ENCODE measurements around the gene RARG.

Gene RARG

DNA sequence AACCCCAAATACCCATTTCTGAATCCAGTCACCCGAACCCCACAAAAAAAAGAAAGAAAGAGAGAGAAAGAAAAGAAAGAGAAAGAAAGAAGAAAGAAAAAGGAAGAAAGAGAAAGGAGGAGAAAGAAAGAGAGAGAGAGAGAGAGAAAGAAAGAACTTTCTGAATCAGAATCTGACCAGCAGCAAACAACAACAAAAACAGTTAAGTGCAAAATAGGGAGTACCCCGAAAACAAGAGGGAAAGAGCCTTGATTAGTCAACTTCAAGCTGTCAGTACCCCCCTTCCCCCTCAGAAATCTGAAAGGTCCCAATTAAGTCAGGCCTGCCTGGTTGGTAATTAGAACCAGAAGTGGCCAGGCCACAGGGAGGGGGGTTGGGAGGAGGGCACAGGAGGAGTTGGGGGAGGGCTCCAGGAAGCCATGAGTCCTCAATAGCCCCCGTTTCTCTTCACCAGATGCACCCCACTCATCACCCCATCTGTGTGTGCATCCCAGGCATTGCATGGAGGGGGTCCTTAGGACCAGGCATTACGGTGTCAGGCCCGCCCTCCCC is 9.8 kb downstream of the RARG start:
- no peak overlapping the region for H3K27ac ChIP-seq (replicated peaks)
- TF ChIP-seq, protein P1, sequence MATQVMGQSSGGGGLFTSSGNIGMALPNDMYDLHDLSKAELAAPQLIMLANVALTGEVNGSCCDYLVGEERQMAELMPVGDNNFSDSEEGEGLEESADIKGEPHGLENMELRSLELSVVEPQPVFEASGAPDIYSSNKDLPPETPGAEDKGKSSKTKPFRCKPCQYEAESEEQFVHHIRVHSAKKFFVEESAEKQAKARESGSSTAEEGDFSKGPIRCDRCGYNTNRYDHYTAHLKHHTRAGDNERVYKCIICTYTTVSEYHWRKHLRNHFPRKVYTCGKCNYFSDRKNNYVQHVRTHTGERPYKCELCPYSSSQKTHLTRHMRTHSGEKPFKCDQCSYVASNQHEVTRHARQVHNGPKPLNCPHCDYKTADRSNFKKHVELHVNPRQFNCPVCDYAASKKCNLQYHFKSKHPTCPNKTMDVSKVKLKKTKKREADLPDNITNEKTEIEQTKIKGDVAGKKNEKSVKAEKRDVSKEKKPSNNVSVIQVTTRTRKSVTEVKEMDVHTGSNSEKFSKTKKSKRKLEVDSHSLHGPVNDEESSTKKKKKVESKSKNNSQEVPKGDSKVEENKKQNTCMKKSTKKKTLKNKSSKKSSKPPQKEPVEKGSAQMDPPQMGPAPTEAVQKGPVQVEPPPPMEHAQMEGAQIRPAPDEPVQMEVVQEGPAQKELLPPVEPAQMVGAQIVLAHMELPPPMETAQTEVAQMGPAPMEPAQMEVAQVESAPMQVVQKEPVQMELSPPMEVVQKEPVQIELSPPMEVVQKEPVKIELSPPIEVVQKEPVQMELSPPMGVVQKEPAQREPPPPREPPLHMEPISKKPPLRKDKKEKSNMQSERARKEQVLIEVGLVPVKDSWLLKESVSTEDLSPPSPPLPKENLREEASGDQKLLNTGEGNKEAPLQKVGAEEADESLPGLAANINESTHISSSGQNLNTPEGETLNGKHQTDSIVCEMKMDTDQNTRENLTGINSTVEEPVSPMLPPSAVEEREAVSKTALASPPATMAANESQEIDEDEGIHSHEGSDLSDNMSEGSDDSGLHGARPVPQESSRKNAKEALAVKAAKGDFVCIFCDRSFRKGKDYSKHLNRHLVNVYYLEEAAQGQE (IDR thresholded peaks at IDR 0.05; ENCODE audit: insufficient replicate concordance, low read depth) = no peak
- TF ChIP-seq SPI1 (IDR thresholded peaks at IDR 0.05; ENCODE audit: borderline replicate concordance, low read depth) (no peak), GABPA (IDR thresholded peaks at IDR 0.05; ENCODE audit: low read depth) (no peak), POLR2AphosphoS5 (IDR thresholded peaks at IDR 0.05; ENCODE audit: low read depth) (no peak)
- TF ChIP-seq, protein P2, sequence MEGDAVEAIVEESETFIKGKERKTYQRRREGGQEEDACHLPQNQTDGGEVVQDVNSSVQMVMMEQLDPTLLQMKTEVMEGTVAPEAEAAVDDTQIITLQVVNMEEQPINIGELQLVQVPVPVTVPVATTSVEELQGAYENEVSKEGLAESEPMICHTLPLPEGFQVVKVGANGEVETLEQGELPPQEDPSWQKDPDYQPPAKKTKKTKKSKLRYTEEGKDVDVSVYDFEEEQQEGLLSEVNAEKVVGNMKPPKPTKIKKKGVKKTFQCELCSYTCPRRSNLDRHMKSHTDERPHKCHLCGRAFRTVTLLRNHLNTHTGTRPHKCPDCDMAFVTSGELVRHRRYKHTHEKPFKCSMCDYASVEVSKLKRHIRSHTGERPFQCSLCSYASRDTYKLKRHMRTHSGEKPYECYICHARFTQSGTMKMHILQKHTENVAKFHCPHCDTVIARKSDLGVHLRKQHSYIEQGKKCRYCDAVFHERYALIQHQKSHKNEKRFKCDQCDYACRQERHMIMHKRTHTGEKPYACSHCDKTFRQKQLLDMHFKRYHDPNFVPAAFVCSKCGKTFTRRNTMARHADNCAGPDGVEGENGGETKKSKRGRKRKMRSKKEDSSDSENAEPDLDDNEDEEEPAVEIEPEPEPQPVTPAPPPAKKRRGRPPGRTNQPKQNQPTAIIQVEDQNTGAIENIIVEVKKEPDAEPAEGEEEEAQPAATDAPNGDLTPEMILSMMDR (IDR thresholded peaks at IDR 0.05; ENCODE audit: insufficient read depth, low read length) = no peak
- H3K27me3 ChIP-seq (ENCODE audit: insufficient read depth, poor library complexity, severe bottlenecking) = no peaks in the 10 kb centered on the region
- DNase-seq (ENCODE audit: low read depth in 1 of 2, low spot score in 1 of 2) = no peak
- H3K4me3 ChIP-seq (replicated peaks; ENCODE audit: insufficient read depth, low read length) = peak overlapping the region; percentile 54

DNA sequence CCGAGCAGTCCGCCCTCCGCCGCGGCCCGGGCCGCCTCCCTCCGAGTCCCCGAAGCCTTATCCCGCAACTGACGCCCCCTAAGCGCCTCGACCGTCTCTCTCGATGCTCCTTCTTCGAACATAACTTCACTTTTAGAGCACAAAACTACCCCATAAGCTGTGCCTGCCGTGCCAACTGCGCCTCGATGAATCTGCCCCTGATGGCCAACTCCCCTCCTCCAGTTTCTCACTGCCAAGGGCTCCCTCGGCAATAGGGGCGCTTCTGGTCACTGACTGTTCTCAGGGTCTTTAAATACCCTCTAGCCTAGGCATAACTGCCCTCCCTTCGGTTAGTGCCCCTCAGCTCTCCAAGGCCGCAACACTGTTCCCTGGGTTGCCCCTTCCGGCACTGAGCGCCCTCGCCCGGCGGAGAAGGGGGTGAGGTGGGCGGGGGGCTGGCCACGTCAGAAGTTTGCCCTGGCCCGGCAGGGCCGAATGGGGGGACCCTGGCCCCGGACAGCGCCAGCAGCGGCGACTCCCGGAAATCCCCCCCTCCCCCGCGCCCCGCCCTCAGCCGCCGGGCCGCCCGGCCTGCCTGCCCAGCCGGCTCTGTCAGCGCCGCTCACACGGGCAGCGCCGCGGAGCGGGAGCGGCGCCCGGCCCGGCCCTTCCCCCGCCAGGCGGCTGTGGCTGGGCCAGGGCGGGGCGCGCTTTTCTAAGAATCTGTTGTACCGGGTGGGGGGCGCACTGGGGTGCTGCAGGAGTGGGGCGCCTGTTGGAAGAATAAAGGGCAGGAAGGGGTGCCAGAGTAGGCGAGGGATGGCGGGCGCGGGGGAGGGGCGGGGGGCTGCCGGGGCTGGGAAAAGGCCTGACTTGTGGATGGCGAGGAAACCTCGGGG is 10.6 kb downstream of the RARG start:
- Histone ChIP-seq H3K27ac (replicated peaks) (peak overlapping the region; percentile 82), H3K4me3 (replicated peaks; ENCODE audit: insufficient read depth, low read length) (peak overlapping the region; percentile 54), H3K27me3 (ENCODE audit: insufficient read depth, poor library complexity, severe bottlenecking) (no peaks in the 10 kb centered on the region)
- TF ChIP-seq POLR2AphosphoS5 (IDR thresholded peaks at IDR 0.05; ENCODE audit: low read depth) = peak; percentile 27; the same call in 1 of the 2 replicates
- no peak for TF ChIP-seq GABPA (IDR thresholded peaks at IDR 0.05; ENCODE audit: low read depth)
- no peak for TF ChIP-seq SPI1 (IDR thresholded peaks at IDR 0.05; ENCODE audit: borderline replicate concordance, low read depth)
- TF ChIP-seq, protein P2 (IDR thresholded peaks at IDR 0.05; ENCODE audit: insufficient read depth, low read length) = no peak
- TF ChIP-seq, protein P1 (IDR thresholded peaks at IDR 0.05; ENCODE audit: insufficient replicate concordance, low read depth) = no peak
- DNase-seq (ENCODE audit: low read depth in 1 of 2, low spot score in 1 of 2) = peak in 1 of 2 experiments; percentile 44

DNA sequence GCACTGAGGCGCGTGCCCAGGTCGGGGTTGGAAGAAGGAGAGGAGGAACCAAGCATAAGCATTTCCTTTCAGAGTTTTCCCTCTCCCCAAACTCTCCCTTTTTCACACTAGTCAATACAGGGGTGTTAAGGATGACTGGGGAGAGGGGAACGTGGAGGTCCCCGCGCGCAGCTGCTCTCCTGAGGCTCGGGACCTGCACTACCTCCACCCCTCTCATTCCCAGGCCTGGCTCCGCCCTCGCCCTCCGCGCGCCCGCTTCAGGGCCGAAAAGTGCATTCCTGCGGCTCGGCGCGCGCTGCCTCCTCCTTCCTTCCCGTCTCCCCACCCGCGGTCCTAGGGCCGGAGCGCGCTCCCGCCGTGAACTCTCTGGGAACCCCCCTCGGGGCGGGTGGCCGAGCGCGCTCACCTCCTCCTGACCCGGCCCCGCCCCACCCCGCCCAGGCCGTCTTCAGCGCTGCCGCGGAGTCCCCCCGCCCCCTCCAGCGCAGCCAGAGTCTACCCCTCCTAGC is 11.3 kb downstream of the RARG start:
- peak; percentile 78 to 84 for DNase-seq (ENCODE audit: low read depth in 1 of 2, low spot score in 1 of 2)
- TF ChIP-seq POLR2AphosphoS5 (IDR thresholded peaks at IDR 0.05; ENCODE audit: low read depth) (no peak), GABPA (IDR thresholded peaks at IDR 0.05; ENCODE audit: low read depth) (no peak), SPI1 (IDR thresholded peaks at IDR 0.05; ENCODE audit: borderline replicate concordance, low read depth) (no peak)
- TF ChIP-seq, protein P2 (IDR thresholded peaks at IDR 0.05; ENCODE audit: insufficient read depth, low read length) = no peak
- TF ChIP-seq, protein P1 (IDR thresholded peaks at IDR 0.05; ENCODE audit: insufficient replicate concordance, low read depth) = no peak
- no peaks in the 10 kb centered on the region for H3K27me3 ChIP-seq (ENCODE audit: insufficient read depth, poor library complexity, severe bottlenecking)
- H3K4me3 ChIP-seq (replicated peaks; ENCODE audit: insufficient read depth, low read length) = peak overlapping the region; percentile 54
- H3K27ac ChIP-seq (replicated peaks) = peak overlapping the region; percentile 82
